Adrenal gland (tissue), 12 donors: ENCODE results near the gene RAB3IL1. TPM values are rescaled to one million over a fixed set of nuclear protein-coding genes. Genes with fewer than 3 reads are reported as not detected.

ENCODE experiments used
- DNase-seq, 7 donors: peaks; one replicate each; pipeline ENCODE4 v3.0.0-alpha.2; 2019 to 2020
- H3K27ac ChIP-seq, 5 donors: fragments of 200-600 bp; sonication (generic) in 4 of 5; 1 replicate in 3 of 5; 2 replicates in 2 of 5; pipeline versions ENCODE4 v1.5.1 to v1.8.0; 2016 to 2020; ENCODE audit warnings: mild to moderate bottlenecking in 1 of 5
- H3K27me3 ChIP-seq: fragments of 200-600 bp; 2 replicates; pipeline ENCODE4 v1.8.0; 2021
- H3K36me3 ChIP-seq, 2 donors: fragments of 200-600 bp; replicated peaks in 1 of 2; 1 replicate in 1 of 2; 2 replicates in 1 of 2; pipeline versions ENCODE4 v1.5.1 to v1.8.0; 2018 to 2022
- H3K4me1 ChIP-seq, 2 donors: fragments of 200-600 bp; replicated peaks in 1 of 2; 1 replicate in 1 of 2; 2 replicates in 1 of 2; pipeline versions ENCODE4 v1.5.1 to v1.8.0; 2018 to 2021
- H3K4me3 ChIP-seq, 4 donors: fragments of 200-600 bp; sonication (generic) in 3 of 4; one replicate each; pipeline ENCODE4 v1.5.1; 2016 to 2018
- H3K9me3 ChIP-seq, 3 donors: fragments of 200-600 bp; sonication (generic) in 1 of 3; replicated peaks in 1 of 3; 1 replicate in 2 of 3; 2 replicates in 1 of 3; pipeline versions ENCODE4 v1.5.1 to v1.8.0; 2016 to 2021
- CTCF ChIP-seq, 6 experiments: fragments of 450-650 bp in 4 of 6; fragments of 200-600 bp in 2 of 6; sonication (generic) in 1 of 6; IDR thresholded peaks; 1 replicate in 5 of 6; 2 replicates in 1 of 6; pipeline versions ENCODE4 v1.5.1 to v1.8.0; 2016 to 2021; ENCODE audit warnings: antibody characterized with exemption in 6 of 6, mild to moderate bottlenecking in 2 of 6, moderate library complexity in 1 of 6
- POLR2A ChIP-seq, 2 donors: fragments of 450-650 bp; IDR thresholded peaks; one replicate each; pipeline ENCODE4 v1.6.1; 2017; ENCODE audit warnings: antibody characterized with exemption in 2 of 2, mild to moderate bottlenecking in 2 of 2, moderate library complexity in 1 of 2
- WGBS, 4 donors: extraction: QIAGEN DNeasy Blood & Tissue Kit in 2 of 4; methylation state at CpG; one replicate each; pipeline versions ENCODE4 v1.1.5 to v1.1.7; 2013 to 2017; 5-methylcytosine and 5-hydroxymethylcytosine counted together
- intact Hi-C, 2 donors: fragments of 100-400 bp; cut with DNase I; formaldehyde crosslinking; loops; one replicate each; pipeline versions ENCODE4 v1.14.1 to v1.15.0; 2022 to 2023
- polyA plus RNA-seq, 3 donors: library from polyadenylated mRNA; stranded (reverse); fragments of 200-250 nt in 2 of 3; fragments of 350-450 nt in 1 of 3; fragmentation: Illumina TruSeq in 1 of 3; extraction: RNeasy Lipid Tissue Mini Kit (QIAGEN cat#74804) in 1 of 3; gene quantifications; one replicate each; pipeline ENCODE4 v1.2.3, GENCODE V29; 2013 to 2014
- total RNA-seq, 9 donors: library from RNA; depleted of rRNA in 4 of 9; stranded (reverse); fragments of >200 nt in 4 of 9; fragments of 120-200 nt in 1 of 9; fragmentation: NEBNext Ultra II Directional in 1 of 9; extraction: Animal tissue kit (Norgen Biotek cat#: 25700) in 1 of 9; gene quantifications; one replicate each; pipeline versions ENCODE4 v1.1.0 to v1.2.4, GENCODE V29; 2013 to 2023
- donor health status: healthy with polysubstance abuse.
- donor health status: Bipolar disorder and iron deficiency.
- donor health status: DM: yes; HTN: yes; CAD: no.
- donor health status: DM: no; HTN: no; CAD: no.
- donor health status: DM: no; HTN: no; CAD: no.
- donor health status: DM: yes; HTN: yes; CAD: no.

RAB3IL1 gene
- total and polyA plus RNA-seq, 12 donors: 2.4 to 23.7 (median 17.5) TPM

GRCh38 chr11:61890529-61891330 is 26.6 kb downstream of the RAB3IL1 start:
- Histone ChIP-seq H3K27ac (peak overlapping the region in 4 of 5 donors; percentile 71 to 92 (median 76)), H3K4me1 (peaks cover 18 to 38% of the 10 kb centered on the region in 2 donors), H3K4me3 (peak overlapping the region; percentile 26 to 66 (median 54)), H3K36me3 (no peaks in the 10 kb centered on the region), H3K9me3 (no peaks in the 10 kb centered on the region), H3K27me3 (no peaks in the 10 kb centered on the region)
- WGBS, 4 donors: 1 to 2% methylated on average over 35 to 38 of the region's 38 CpGs; no CpG with 5 or more reads in 2 of the 4 donors
- intact Hi-C loops: no loop called here
- TF ChIP-seq POLR2A (IDR thresholded peaks at IDR 0.05) (peak in 1 of 2 donors; percentile 32), CTCF (IDR thresholded peaks at IDR 0.05) (no peak)
- DNase-seq: peak; percentile 81 to 94 (median 90)

- WGBS, 4 donors: 72 to 85% (median 80%) methylated on average over 10 of the region's 10 CpGs
- Histone ChIP-seq H3K27ac (peak overlapping the region in 4 of 5 donors; percentile 55 to 92 (median 76)), H3K4me3 (peak overlapping the region in 1 of 4 donors; percentile 66)
These were observed 27.5 kb downstream of the RAB3IL1 start for GRCh38 chr11:61889831-61890230.

GRCh38 chr11:61888590-61888989 is 28.8 kb downstream of the RAB3IL1 start:
- TF ChIP-seq POLR2A (IDR thresholded peaks at IDR 0.05): no peak
- no peak for TF ChIP-seq CTCF (IDR thresholded peaks at IDR 0.05)
- H3K9me3 ChIP-seq: no peaks in the 10 kb centered on the region
- no peak overlapping the region for H3K4me3 ChIP-seq
- no peaks in the 10 kb centered on the region for H3K27me3 ChIP-seq
- peak overlapping the region; percentile 71 to 87 (median 83) for H3K27ac ChIP-seq
- H3K4me1 ChIP-seq: peaks cover 18 to 38% of the 10 kb centered on the region in 2 donors
- peak in 1 of 7 donors; percentile 13 for DNase-seq
- H3K36me3 ChIP-seq: no peaks in the 10 kb centered on the region
- intact Hi-C loops: no loop called here
- WGBS, 4 donors: 78 to 82% (median 82%) methylated on average over 11 to 12 of the region's 12 CpGs

More at GRCh38 chr11:61889831-61890230, 27.5 kb downstream of the RAB3IL1 start:
- intact Hi-C loops: no loop called here
- peaks cover 18 to 38% of the 10 kb centered on the region in 2 donors for H3K4me1 ChIP-seq
- DNase-seq: peak in 1 of 7 donors; percentile 15
- no peaks in the 10 kb centered on the region for H3K27me3 ChIP-seq
- H3K36me3 ChIP-seq: no peaks in the 10 kb centered on the region
- no peaks in the 10 kb centered on the region for H3K9me3 ChIP-seq
- TF ChIP-seq CTCF (IDR thresholded peaks at IDR 0.05) (no peak), POLR2A (IDR thresholded peaks at IDR 0.05) (no peak)

- 34 to 49% (median 43%) methylated on average over 5 to 7 of the region's 7 CpGs for WGBS, 4 donors
- peaks cover 18 to 38% of the 10 kb centered on the region in 2 donors for H3K4me1 ChIP-seq
These were observed 29.4 kb downstream of the RAB3IL1 start for GRCh38 chr11:61887839-61888494.

More at GRCh38 chr11:61887839-61888494, 29.4 kb downstream of the RAB3IL1 start:
- no peaks in the 10 kb centered on the region for H3K27me3 ChIP-seq
- no peak overlapping the region for H3K4me3 ChIP-seq
- no peaks in the 10 kb centered on the region for H3K9me3 ChIP-seq
- no peaks in the 10 kb centered on the region for H3K36me3 ChIP-seq
- TF ChIP-seq POLR2A (IDR thresholded peaks at IDR 0.05) (no peak), CTCF (IDR thresholded peaks at IDR 0.05) (no peak)
- intact Hi-C loops: no loop called here
- H3K27ac ChIP-seq: peak overlapping the region; percentile 71 to 87 (median 83)
- DNase-seq: peak; percentile 90 to 98 (median 96)
